IPS-NIHi7 (cell line): ENCODE measurements around the gene PSTPIP2.

ENCODE experiments used
- DNase-seq: peaks from one replicate; pipeline ENCODE4 v3.0.0; 2012; ENCODE audit warnings: mixed read lengths; ENCODE audit errors: extremely low spot score

The PSTPIP2 gene

GRCh38 chr18:45935591-45936335 is 136.3 kb downstream of the PSTPIP2 start:
- no peak for DNase-seq
